HCT116 (cell line): Measurements from ENCODE around the gene SPATS1.

Experiments
- CEBPB ChIP-seq: IDR thresholded peaks from 2 replicates; pipeline ENCODE4 v1.6.1; 2012; ENCODE audit warnings: low read depth
- POLR2A ChIP-seq: IDR thresholded peaks from 2 replicates; pipeline ENCODE4 v1.7.0; 2011; ENCODE audit warnings: borderline replicate concordance; ENCODE audit not compliant: insufficient read depth, insufficient read length; ENCODE audit errors: extremely low read depth
- POLR2AphosphoS5 ChIP-seq: IDR thresholded peaks from 2 replicates; pipeline ENCODE4 v1.6.1; 2011; ENCODE audit warnings: mild to moderate bottlenecking, low read depth, low read length, moderate library complexity
- ZNF274 ChIP-seq: fragments of 200-500 bp; sonication (Bioruptor generic); IDR thresholded peaks from 2 replicates; pipeline ENCODE4 v1.6.1; 2014; ENCODE audit warnings: mild to moderate bottlenecking, low read depth, low read length, inconsistent platforms
- TF ChIP-seq, protein P1 (sequence below), 3 experiments: fragments of 200-600 bp in 1 of 3; sonication (generic) in 1 of 3; IDR thresholded peaks in 2 of 3; conservative IDR thresholded peaks in 1 of 3; 2 replicates each; pipeline ENCODE4 v1.5.1; 2012 to 2017; ENCODE audit warnings: low read depth in 2 of 3, low read length in 2 of 3, antibody characterized with exemption in 1 of 3, borderline replicate concordance in 1 of 3, control low read depth in 1 of 3, mild to moderate bottlenecking in 1 of 3, mixed read lengths in 1 of 3, mixed run types in 1 of 3, moderate library complexity in 1 of 3; ENCODE audit not compliant: insufficient read depth in 1 of 3
- TF ChIP-seq, protein P2 (sequence below): IDR thresholded peaks from 2 replicates; pipeline ENCODE4 v1.6.1; 2011; ENCODE audit warnings: mild to moderate bottlenecking, low read length, moderate library complexity; ENCODE audit not compliant: insufficient replicate concordance; ENCODE audit errors: extremely low read depth
- TF ChIP-seq, protein P3 (sequence below): IDR thresholded peaks from 2 replicates; pipeline ENCODE4 v1.6.1; 2012
- TF ChIP-seq, protein P4 (sequence below): IDR thresholded peaks from 2 replicates; pipeline ENCODE4 v1.6.1; 2012; ENCODE audit warnings: low read depth

DNA sequence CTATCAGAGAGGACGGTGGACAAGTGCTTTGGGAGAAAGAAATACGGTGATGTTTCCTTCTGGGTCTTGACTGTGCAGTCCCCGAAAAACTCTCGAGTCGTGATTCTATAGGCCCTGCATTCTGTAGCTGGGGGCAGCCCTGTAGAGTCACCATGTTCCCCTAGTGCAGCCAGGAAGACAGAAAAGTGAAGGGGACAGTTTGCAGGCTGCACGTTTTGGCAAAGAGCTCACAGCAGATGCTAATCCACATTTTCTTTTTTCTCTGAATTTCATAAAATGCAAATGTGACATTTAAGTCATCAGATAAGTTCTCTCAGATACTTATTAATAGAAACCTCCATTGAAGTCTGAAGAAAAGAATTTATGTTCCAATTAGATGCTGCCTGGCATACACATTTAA is 19.5 kb downstream of the SPATS1 start:
- TF ChIP-seq, protein P1, sequence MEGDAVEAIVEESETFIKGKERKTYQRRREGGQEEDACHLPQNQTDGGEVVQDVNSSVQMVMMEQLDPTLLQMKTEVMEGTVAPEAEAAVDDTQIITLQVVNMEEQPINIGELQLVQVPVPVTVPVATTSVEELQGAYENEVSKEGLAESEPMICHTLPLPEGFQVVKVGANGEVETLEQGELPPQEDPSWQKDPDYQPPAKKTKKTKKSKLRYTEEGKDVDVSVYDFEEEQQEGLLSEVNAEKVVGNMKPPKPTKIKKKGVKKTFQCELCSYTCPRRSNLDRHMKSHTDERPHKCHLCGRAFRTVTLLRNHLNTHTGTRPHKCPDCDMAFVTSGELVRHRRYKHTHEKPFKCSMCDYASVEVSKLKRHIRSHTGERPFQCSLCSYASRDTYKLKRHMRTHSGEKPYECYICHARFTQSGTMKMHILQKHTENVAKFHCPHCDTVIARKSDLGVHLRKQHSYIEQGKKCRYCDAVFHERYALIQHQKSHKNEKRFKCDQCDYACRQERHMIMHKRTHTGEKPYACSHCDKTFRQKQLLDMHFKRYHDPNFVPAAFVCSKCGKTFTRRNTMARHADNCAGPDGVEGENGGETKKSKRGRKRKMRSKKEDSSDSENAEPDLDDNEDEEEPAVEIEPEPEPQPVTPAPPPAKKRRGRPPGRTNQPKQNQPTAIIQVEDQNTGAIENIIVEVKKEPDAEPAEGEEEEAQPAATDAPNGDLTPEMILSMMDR (IDR thresholded peaks at IDR 0.05 in 2 of 3, conservative IDR thresholded peaks at IDR 0.05 in 1 of 3; ENCODE audit: borderline replicate concordance in 1 of 3, insufficient read depth in 1 of 3, low read depth in 2 of 3, low read length in 2 of 3), result no peak
- no peak for TF ChIP-seq POLR2A
- TF ChIP-seq, protein P2, sequence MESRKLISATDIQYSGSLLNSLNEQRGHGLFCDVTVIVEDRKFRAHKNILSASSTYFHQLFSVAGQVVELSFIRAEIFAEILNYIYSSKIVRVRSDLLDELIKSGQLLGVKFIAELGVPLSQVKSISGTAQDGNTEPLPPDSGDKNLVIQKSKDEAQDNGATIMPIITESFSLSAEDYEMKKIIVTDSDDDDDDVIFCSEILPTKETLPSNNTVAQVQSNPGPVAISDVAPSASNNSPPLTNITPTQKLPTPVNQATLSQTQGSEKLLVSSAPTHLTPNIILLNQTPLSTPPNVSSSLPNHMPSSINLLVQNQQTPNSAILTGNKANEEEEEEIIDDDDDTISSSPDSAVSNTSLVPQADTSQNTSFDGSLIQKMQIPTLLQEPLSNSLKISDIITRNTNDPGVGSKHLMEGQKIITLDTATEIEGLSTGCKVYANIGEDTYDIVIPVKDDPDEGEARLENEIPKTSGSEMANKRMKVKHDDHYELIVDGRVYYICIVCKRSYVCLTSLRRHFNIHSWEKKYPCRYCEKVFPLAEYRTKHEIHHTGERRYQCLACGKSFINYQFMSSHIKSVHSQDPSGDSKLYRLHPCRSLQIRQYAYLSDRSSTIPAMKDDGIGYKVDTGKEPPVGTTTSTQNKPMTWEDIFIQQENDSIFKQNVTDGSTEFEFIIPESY, result no peak
- TF ChIP-seq, protein P3, sequence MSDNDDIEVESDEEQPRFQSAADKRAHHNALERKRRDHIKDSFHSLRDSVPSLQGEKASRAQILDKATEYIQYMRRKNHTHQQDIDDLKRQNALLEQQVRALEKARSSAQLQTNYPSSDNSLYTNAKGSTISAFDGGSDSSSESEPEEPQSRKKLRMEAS, result no peak
- TF ChIP-seq, protein P4, sequence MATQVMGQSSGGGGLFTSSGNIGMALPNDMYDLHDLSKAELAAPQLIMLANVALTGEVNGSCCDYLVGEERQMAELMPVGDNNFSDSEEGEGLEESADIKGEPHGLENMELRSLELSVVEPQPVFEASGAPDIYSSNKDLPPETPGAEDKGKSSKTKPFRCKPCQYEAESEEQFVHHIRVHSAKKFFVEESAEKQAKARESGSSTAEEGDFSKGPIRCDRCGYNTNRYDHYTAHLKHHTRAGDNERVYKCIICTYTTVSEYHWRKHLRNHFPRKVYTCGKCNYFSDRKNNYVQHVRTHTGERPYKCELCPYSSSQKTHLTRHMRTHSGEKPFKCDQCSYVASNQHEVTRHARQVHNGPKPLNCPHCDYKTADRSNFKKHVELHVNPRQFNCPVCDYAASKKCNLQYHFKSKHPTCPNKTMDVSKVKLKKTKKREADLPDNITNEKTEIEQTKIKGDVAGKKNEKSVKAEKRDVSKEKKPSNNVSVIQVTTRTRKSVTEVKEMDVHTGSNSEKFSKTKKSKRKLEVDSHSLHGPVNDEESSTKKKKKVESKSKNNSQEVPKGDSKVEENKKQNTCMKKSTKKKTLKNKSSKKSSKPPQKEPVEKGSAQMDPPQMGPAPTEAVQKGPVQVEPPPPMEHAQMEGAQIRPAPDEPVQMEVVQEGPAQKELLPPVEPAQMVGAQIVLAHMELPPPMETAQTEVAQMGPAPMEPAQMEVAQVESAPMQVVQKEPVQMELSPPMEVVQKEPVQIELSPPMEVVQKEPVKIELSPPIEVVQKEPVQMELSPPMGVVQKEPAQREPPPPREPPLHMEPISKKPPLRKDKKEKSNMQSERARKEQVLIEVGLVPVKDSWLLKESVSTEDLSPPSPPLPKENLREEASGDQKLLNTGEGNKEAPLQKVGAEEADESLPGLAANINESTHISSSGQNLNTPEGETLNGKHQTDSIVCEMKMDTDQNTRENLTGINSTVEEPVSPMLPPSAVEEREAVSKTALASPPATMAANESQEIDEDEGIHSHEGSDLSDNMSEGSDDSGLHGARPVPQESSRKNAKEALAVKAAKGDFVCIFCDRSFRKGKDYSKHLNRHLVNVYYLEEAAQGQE, result no peak
- no peak for TF ChIP-seq CEBPB
- no peak for TF ChIP-seq POLR2AphosphoS5
- TF ChIP-seq ZNF274, result no peak
